HG02884 (cell line): ENCODE measurements around the gene UBE2D3.
"Not testable (repeated sequence)": the region's sequence is repeated elsewhere in the genome, so short reads cannot be mapped to it uniquely, and the experiment has no call there.

Experiments
- ATAC-seq: cut with Tn5 transposase; IDR thresholded peaks from one replicate; pipeline ENCODE4 v1.9.1; 2021; ENCODE audit warnings: mild to moderate bottlenecking, moderate library complexity; ENCODE audit not compliant: unreplicated experiment

Gene UBE2D3

DNA sequence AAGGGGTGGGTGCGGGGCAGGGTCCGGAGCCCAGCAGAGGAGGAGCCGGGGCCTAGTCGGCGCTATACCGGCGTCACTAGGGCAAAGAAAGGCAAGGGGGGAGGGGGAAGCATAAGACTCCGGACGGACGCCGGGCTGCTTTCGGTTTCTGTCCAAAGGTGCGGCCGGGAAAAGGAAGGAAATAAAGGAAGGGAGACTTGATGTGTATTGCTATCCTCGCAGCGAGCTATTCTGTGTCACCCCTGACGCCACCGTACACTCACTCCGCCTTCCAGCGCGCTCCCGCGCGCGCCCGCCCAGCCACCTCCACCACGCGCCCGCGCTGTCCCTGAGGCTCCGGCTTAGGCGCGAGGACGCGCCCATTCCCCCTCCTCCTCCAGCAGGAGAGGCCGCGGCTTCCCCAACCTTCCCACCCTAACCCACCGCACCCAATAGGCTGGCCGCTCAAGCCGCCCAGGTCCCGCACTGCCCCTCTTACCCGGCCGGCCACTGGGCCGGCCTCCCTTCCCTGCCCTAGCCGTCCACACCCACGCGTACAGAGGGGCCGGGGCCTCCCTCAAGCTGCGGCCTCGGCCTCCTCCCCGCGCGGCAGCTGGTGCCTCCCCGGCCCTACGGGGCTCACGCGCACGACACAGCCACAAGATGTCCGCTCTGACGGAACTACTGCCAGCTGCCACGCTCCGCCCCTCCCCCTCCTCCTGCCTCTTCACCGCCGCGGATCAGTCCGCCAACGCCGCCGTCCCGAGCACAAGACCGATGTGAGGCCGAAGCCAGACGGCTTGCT is at the start of gene UBE2D3:
Gene UBE2D3, minus strand, starts transcription at position 662 of the 784 bp plus-strand sequence. CDS start 1,043 bp downstream, outside the sequence.
- ATAC-seq = peak; percentile 22

DNA sequence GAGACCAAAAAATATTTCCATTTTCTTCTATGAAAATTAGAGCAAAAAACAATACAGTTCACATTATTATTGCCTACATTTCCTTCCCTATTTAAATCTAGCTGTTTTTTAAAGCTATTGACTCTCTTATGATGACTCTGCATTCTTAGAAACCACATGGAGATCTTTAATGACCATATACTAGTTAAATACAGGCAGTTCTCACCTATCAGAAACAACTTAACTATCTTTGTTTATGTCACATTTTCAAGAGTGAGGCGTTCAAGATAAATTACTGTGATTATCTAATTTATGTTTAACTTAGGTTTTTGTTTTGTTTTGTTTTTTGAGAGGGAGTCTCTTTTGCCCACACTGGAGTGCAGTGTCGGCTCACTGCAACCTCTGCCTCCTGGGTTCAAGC is 44.4 kb upstream of the UBE2D3 start:
- no peak for ATAC-seq

DNA sequence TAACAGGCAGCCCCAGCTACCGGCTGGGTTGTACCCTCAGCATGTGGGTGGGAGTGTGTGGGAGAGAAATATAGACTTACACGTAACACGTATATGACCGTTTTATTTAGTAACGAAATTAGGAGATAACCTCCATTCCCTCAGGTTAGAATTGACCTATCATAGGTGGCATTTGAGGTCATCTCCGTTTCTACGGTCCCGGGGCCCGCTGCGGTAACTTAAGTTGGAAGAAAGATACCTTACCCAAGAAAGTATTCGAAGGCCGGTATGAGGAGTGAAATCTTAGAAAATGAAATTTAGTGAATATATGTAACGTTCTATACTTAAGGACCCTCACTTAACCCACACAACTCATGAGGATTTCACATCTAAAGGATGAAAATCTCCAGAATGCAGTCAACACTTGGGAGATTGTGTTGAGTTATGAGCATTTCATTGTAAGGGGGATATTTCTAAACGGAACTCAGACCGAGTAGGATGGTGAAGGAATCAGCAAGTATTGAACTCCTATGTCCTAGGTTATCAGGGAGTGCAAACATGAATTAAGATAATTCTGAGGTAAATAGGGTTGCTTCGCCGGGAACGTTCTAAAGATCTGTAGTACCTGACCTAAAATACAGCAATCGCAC is 42.3 kb upstream of the UBE2D3 start:
- peak; percentile 24 for ATAC-seq

DNA sequence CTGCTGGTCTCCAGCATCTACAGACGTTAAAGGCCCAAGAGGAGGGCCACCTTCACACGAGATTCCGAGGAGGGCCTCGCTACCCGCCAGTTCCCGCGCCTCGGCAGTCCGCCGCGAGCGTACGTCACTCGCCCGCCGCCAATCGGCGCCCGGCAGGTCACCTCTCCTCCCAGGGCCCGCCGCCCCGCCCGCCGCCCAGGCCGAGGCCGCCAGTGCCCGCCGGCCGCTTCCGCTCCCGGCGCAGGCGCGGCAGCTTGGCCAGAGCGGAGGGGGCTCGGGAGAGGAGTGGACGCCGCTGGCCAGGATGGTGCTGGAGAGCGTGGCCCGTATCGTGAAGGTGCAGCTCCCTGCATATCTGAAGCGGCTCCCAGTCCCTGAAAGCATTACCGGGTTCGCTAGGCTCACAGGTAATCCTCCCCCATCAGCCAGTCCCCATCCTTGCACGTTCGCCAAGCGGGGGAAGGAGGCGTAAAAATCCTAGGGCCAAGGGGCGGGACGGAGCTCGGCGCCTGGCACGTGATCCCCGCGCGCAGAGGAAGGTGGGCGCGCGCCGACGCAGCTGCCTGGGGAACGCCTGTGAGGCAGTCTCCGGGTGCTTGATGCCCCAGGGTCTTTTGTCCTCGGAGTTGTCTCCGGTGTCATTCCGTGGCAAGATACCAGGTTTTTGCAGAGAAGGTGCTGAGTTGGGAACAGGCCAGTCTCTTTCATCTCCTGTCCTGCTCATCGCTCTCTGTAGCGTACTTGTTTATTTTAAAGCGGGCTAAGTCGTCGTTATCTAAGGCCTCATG is 41.6 kb upstream of the UBE2D3 start, which contains the start of gene CISD2:
Gene CISD2, plus strand, starts transcription at position 212 of the 788 bp plus-strand sequence. Its CDS starts 93 bp downstream, at position 305.
- peak; percentile 81 for ATAC-seq

DNA sequence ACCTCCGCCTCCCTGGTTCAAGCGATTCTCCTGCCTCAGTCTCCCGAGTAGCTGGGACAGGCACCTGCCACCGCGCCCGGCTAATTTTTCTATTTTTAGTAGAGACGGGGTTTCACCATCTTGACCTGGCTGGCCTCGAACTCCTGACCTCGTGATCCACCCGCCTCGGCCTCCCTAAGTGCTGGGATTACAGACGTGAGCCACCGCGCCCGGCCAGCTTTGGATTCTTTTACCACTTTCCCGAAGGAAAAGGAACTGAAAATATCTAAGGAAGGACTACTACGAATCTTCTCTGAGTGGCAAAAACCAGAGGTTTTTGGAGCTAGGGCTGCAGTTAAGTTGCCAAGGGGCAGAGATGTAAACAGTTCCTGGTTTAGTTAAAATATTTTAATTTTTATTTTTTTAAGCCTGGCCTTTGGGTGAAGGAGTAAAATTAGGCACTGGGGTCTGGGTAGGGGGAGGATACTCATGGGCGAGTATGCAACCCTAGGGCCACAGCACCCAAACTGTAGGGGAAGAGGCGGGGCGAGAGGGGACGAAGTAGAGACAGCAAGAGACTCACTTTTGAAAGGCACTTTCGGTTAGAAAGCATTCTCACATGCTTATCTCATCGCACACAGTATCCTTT is 40.9 kb upstream of the UBE2D3 start:
- peak; percentile 46 for ATAC-seq

DNA sequence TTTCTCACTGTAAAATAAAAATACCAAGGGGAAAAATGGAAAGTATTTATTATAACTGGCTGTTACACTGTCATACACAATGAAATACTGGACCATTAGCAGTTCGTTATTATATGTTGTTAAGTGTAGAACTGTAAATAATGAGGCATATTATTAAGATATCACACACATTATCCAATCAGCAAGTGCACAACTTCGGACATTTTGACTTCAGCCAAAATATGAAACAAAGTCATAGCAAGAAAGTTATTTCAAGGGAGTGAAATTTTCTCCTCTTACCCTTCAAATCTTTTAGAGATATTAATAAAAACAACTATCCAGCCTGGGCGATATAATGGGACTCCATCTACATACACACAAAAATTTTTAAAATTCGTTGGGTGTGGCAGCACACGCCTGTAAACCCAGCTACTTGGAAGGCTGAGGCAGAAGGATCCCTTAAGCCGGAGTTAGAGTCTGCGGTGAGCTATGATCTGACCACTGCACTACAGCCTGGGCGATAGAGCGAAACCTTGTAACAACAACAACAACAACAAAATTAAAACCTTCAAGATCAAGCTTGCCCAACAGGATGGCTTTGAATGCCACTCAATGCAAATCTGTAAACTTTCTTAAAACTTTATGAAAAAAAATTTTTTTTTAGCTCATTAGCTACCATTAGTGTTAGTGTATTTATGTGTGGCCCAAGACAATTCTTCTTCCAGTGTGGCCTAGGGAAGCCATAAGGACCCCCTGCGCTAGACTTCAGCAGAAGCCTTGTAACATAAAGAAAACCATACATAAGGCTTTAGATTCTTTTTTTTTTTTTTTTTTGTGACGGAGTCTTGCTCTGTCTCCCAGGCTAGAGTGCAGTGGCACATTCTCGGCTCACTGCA is 40.2 kb upstream of the UBE2D3 start:
- no peak for ATAC-seq

DNA sequence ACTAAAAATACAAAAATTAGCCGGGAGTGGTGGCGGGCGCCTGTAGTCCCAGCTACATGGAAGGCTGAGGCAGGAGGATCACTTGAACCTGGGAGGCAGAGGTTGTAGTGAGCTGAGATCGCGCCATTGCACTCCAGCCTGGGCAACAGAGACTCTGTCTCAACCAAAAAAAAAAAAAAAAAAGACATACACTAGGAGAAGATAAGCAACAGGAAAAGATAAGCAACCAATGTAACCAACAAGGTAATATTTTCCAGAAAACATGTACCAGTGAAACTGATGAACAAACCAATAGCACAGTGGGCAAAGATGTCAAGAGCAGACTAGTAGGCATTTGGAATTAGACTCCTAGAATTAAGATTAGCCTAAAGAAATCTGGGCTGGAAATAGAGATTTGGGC is 38.0 kb upstream of the UBE2D3 start:
- ATAC-seq = not testable (repeated sequence)

DNA sequence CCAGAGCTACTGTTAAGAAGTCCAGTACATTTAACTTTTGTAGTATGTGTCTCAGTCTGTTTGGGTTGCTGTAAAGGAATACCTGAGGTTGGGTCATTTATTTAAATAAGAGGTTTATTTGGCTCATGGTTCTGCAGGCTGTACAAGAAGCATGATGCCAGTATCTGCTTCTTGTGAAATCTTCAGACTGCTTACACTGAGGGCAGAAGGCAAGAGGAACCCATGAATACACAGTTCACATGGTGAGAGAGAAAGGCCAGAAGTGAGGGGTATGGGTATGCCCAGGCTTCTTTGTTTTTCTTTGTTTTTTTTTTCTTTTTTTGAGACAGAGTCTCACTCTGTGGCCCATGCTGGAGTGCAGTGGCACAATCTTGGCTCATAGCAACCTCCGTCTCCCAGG is 35.4 kb upstream of the UBE2D3 start:
- ATAC-seq = no peak

DNA sequence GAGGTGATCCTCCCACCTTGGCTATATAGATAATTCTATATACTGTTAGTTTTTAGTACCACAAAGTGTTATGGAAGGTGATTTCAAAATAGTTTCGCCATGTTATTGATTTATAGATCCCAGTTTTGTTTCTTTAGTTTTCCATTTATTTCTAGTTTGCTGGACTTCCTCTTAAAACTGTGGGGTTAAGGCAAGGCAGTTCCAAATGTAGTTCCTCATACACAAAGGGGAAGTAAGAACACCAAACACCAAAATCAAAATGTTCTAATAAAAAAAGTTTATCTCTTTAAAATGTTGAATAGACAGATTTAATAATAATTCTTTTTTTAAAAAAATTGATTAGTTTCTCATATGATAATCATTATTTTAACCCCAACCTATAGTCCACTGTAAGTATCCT is 34.7 kb upstream of the UBE2D3 start:
- no peak for ATAC-seq

DNA sequence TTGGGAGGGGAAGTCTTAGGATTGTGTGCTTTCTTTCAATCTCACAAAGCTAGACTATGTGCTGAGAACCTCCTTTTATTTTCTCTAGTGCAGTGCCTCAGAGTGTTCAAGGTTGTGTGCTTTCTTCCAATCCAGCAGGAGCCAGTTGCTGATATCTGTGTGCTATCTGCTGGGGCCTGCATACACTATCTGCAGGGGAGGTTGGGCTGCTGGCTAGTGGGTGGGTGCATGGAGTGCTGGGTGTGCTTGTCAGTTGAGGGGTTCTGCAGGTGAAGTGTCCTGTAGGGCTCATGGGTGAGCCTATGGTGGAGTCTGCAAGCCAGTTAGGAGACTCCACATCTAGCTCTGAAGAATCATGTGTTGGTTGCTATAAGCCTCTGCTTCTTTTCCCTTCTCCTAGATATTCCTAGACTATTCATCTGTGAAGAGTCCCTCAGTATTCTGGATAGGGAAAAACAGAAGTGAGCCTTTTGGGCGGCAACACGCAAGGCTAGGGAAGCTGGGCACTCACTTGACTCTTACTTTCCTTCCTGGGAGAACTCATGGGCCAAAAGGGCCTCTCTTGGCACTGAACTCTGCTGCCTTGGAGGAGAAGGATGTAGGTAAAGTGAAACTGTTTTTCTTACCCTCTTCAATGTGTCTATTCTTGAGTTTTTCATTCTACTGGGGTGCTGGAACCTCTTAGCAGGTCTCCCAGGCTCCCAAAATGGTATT is 33.4 kb upstream of the UBE2D3 start:
- ATAC-seq = no peak

DNA sequence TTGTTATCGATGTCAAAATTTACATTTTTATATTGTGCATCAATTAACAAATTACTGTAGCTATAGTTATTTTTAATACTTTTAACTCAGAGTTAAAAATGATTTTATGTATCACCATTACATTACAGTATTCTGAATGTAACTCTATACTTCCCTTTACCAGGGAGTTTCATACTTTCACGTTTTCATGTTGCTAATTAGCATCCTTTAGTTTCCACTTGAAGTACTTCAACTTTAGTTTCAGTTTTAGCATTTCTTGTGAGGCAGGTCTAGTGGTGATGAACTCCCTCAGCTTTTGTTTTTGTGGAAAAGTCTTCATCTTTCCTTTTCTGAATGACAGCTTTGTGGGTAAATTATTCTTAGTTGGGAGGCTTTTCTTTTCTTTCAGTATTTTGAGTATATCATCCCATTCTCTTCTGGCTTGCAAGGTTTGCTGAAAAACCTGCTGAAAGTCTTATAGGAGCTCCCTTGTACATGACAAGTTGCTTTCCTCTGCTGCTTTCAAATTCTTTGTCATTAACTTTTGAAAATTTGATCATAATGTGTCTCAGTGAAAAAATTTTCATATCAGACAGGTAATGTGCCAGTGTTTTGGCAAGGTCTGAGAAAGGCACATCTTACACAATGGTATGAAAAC is 31.6 kb upstream of the UBE2D3 start:
- ATAC-seq = no peak

DNA sequence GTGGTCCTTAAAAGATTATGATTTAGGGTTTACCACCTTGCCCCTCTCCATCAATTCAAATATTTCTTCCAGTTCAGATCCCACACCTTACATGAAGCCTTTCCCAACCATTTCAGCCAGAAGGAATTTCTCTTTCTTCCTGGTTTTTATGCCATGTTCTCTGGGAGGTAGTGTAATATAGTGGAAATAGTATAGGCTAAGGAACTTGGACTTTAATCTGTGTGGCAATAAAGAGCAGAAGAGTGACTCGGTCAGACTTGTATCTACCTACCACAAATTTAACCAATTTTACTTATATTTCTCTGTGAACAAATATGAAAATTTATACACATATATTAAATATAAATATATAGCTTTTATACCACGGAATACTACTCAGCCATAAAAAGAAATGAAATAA is 23.0 kb upstream of the UBE2D3 start:
- ATAC-seq = no peak

DNA sequence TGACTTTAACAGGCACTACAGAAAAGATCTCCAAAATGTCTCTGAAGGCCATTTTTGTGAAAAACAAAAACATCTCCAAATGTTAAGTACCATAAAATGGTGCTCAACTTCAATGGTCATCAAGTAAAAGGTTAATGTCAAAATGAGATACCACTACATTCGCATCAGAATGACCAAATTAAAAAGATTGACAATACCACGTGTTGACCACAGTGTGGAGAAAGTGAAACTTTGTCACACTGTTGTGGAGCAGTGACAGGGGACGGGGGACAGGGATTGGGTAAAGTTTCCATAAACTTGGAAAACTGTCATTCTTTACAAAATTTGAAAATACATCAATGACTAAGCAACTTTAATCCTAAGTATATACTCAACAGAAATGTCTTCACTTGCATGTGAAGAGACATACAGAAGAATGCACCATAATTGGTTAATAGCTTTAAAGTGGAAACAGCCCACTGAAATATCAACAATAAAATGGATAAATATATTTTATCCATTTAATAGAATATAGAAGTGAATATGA is 22.3 kb upstream of the UBE2D3 start:
- no peak for ATAC-seq

DNA sequence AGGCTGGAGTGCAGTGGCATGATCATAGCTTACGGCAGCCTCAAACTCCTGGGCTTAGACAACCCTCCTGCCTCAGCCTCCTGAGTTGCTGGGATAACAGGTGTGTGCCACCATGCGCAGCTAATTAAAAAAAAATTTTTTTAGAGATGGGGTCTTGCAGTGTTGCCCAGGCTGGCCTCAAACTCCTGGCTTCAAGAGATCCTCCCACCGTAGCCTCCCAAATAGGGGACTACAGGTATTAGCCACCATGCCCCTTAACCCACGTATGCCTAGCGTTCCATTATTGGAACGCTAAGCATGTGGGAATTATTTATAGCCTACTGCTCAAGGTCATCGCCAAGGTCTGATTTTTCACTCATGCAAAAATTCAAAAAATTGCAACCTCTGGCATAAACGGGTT is 20.3 kb upstream of the UBE2D3 start:
- no peak for ATAC-seq

DNA sequence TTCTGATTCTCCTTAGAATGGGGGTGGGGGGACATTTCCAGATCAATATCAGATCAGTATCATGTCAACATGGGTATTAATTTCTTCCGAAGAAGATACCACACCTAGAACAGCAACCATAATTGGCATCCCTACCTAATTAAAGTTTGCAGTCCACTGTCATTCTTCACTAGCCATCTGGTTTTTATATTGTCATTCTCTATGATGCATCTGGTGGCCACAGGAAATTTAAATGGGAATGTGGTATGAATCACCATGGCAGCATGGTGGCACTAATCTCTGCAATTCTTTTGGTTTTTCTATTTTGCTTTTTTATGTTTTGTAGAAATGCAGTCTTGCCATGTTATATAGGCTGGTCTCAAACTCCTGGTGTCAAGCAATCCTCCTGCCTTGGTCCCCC is 16.6 kb upstream of the UBE2D3 start:
- ATAC-seq = no peak

DNA sequence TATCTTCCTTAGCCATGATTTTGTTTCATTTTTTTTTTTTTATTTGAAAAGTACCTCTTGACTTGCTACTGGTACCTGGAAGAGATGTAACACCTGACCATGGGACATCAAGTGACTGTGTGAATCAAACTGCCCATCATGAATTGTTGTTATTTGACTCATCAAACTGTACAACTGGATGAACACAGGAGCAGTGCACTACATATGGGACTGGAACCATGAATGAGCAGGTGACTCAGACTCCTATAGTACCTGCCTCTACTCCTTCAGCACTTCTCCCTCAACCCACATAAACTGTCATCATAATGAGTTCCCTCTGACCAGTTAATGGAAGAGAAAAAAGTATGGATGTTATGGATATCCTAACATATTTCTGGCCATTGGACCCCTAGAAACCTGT is 15.9 kb upstream of the UBE2D3 start:
- no peak for ATAC-seq

DNA sequence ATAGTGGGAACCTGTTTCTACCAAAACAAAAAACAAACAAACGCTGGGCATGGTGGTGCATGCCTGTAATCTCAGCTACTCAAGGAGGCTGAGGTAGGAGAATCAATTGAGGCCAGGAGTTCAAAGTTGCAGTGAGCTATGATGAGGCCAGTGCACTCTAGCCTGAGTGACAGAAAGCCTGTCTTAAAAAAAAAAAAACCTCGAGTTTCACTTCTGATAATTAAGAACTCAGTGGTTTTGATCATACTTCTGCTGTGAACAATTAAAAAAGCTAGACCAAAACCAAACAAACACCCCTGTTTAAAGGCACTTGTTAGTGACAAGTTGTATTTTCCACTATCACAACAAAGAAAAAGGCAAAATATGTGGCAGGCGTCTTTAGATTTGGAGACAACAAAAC is 15.0 kb upstream of the UBE2D3 start:
- ATAC-seq = no peak

DNA sequence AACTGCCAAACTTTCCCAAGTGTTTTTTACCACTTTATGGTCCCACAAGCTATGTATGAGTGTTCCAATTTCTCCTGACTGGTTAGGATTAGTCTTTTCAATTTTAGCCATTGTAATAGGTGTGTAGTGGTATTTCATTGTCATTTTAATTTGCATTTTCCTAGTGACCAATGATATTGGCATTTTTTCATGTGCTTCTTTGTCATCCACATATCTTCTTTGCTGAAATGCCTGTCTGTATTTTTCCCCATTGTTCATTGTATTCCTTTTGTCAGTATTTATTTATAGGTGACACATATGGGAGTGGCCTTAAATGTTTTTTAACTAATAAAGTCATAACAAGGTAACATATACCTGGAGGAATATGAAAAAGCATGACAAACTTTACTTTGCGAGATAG is 9.2 kb upstream of the UBE2D3 start:
- no peak for ATAC-seq

DNA sequence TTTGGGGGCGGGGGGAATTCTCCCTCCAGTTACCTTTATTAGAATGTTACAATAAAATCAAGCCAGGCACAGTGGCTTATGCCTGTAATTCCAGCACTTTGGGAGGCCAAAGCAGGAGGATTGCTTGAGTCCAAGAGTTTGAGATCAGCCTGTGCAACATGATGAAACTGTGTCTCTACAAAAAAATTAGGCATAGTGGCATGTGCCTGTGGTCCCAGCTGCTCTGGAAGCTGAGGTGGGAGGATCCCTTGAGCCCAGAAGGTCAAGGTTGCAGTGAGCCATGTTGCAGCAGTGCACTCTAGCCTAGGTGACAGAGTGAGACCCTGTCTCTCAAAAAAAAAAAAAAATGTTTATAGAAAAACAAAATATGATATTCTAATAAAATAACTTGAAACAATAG is 5.3 kb upstream of the UBE2D3 start:
- no peak for ATAC-seq
